IMR-90 (cell line): ENCODE results near the gene SEBOX. TPM values are rescaled to one million over a fixed set of nuclear protein-coding genes. Genes with fewer than 3 reads are reported as not detected.

ENCODE experiments used
- polyA plus RNA-seq, 3 experiments: library from polyadenylated mRNA; depleted of rRNA; stranded (reverse); fragments of >200 nt; gene quantifications; 2 replicates each; pipeline ENCODE4 v1.2.3, GENCODE V29; 2012; ENCODE audit warnings: low replicate concordance in 1 of 3
- total RNA-seq: library from RNA; depleted of rRNA; stranded (reverse); fragments of >200 nt; gene quantifications from 2 replicates; pipeline ENCODE4 v1.2.3, GENCODE V29; 2012
- TF ChIP-seq, protein P1 (sequence below): conservative IDR thresholded peaks from 2 replicates; pipeline ENCODE4 v1.5.1; 2012; ENCODE audit warnings: mild to moderate bottlenecking, low read depth, low read length, improper control_type of control experiment

The SEBOX gene
- total and polyA plus RNA-seq, 2 of the 4 experiments (the other 2 are of a cell fraction), result not detected

DNA sequence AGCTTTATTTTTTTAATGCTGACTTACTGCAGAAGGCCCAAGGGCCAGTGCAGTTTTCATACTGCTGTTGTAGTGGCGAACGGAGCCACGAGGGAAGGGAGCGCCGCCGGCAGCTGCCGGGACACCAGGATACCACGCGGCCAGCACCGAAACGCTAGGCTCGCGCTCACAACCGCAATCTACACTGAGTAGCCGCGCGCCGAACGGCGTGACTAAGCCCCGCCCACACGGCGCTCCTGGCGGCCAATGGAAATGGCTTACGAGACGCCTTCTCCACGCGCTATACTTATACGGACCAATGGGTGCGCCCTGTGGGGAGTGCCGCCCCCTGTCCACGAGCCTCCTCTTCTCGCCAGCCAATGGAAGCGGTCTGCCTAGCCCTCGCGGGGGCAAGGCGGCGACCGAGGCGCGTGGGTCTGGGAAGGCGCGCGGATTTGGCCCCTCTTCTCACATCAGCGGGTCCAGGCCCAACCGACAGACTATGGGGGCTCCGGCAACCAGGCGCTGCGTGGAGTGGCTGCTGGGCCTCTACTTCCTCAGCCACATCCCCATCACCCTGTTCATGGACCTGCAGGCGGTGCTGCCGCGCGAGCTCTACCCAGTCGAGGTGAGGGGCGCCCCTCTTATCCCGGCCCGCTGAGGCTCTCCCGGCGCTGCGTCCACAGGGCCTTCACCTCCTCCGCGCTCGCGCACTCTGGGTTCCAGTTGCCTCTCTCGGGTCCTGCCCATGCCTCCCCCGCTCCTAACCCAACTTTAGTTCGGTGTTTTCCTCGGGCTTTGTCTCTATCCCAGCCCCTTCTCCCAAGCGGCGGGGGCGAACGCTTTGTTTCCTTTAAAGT, 46.0 kb downstream of the SEBOX start, which contains the start of gene TMEM97 (continued):
- TF ChIP-seq, protein P1, sequence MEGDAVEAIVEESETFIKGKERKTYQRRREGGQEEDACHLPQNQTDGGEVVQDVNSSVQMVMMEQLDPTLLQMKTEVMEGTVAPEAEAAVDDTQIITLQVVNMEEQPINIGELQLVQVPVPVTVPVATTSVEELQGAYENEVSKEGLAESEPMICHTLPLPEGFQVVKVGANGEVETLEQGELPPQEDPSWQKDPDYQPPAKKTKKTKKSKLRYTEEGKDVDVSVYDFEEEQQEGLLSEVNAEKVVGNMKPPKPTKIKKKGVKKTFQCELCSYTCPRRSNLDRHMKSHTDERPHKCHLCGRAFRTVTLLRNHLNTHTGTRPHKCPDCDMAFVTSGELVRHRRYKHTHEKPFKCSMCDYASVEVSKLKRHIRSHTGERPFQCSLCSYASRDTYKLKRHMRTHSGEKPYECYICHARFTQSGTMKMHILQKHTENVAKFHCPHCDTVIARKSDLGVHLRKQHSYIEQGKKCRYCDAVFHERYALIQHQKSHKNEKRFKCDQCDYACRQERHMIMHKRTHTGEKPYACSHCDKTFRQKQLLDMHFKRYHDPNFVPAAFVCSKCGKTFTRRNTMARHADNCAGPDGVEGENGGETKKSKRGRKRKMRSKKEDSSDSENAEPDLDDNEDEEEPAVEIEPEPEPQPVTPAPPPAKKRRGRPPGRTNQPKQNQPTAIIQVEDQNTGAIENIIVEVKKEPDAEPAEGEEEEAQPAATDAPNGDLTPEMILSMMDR, result 0 out of 2 replicates have a peak, but pooled peaks have one; percentile 1
